HG03108 (cell line): Measurements from ENCODE around the gene DNM3.

Experiments used
- ATAC-seq: cut with Tn5 transposase; IDR thresholded peaks from one replicate; pipeline ENCODE4 v1.9.1; 2021; ENCODE audit warnings: moderate library complexity; ENCODE audit not compliant: unreplicated experiment

DNM3 gene

GRCh38 chr1:172155766-172156165 is 314.5 kb downstream of the DNM3 start:
- no peak for ATAC-seq

- ATAC-seq, result no peak
These were observed 320.9 kb downstream of the DNM3 start for GRCh38 chr1:172162236-172162635.

- no peak for ATAC-seq
These were observed 322.4 kb downstream of the DNM3 start for GRCh38 chr1:172163498-172164215.

GRCh38 chr1:172165403-172165802 is 324.1 kb downstream of the DNM3 start:
- ATAC-seq, result no peak

- no peak for ATAC-seq
These were observed 326.7 kb downstream of the DNM3 start for GRCh38 chr1:172167796-172168596.

GRCh38 chr1:172168597-172168872 is 327.2 kb downstream of the DNM3 start:
- ATAC-seq, result no peak

- no peak for ATAC-seq
These were observed 328.5 kb downstream of the DNM3 start for GRCh38 chr1:172169836-172170235.

- ATAC-seq, result no peak
These were observed 331.1 kb downstream of the DNM3 start for GRCh38 chr1:172172352-172172831.

- no peak for ATAC-seq
These were observed 334.9 kb downstream of the DNM3 start for GRCh38 chr1:172176206-172176605.

- no peak for ATAC-seq
These were observed 336.6 kb downstream of the DNM3 start for GRCh38 chr1:172177849-172178248.

- no peak for ATAC-seq
These were observed 337.6 kb downstream of the DNM3 start for GRCh38 chr1:172178886-172179285.

- no peak for ATAC-seq
These were observed 338.6 kb downstream of the DNM3 start for GRCh38 chr1:172179918-172180317.

- peak; percentile 76 for ATAC-seq
These were observed 339.4 kb downstream of the DNM3 start for GRCh38 chr1:172180501-172181285.

- no peak for ATAC-seq
These were observed 343.4 kb downstream of the DNM3 start for GRCh38 chr1:172184506-172185191.

- ATAC-seq, result peak; percentile 49
These were observed 343.9 kb downstream of the DNM3 start for GRCh38 chr1:172185211-172185610.

- ATAC-seq, result no peak
These were observed 344.7 kb downstream of the DNM3 start for GRCh38 chr1:172185996-172186395.

- no peak for ATAC-seq
These were observed 360.3 kb downstream of the DNM3 start for GRCh38 chr1:172201572-172201971.

GRCh38 chr1:172203135-172203823 is 362.0 kb downstream of the DNM3 start:
- no peak for ATAC-seq

- ATAC-seq, result no peak
These were observed 362.6 kb downstream of the DNM3 start for GRCh38 chr1:172203902-172204301.

GRCh38 chr1:172206256-172206655 is 365.0 kb downstream of the DNM3 start:
- ATAC-seq, result no peak
